Kidney glomerular epithelial cell (primary cell): ENCODE measurements around the gene WNK1.

Experiments used
- DNase-seq: peaks from one replicate; lab custom pipeline; 2025; lab: John Stamatoyannopoulos, UW

The WNK1 gene

DNA sequence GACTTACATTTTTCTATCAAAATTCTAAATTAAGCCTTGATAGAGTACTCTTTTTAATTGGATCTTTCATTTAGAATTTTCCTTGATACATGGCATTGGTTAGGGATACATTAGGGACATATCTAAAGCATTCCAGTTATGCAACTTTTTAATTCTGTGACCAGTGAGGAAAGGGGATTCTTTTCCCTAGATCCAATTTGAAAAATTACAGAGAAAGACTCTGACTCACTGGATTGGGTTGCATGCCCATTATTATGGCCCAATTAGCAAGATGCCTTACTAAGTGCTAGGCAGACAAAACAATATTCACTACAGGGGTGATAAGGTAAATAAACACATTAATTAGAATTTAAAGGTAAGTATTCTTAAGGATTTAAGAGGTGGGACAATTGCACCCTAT, 202.4 kb downstream of the WNK1 start:
- DNase-seq = no peak

DNA sequence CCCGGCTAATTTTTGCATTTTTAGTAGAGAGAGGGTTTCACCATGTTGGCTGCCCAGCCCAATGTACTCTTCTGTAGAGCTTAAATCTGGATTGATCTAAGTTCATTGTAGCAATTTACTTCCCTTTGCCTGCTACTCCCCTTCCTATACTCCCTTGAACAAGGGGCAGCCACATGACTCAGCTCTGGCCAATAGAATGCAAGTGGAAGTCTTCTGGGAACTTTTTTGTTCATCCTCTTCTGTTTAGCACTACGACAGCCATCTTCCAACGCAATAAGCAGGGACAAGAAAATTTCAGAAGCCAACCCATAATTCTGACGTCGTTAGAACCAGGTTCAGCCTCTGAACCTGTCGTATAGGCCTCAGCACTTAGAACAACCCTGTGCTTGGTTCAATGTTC, 203.6 kb downstream of the WNK1 start:
- DNase-seq = no peak

DNA sequence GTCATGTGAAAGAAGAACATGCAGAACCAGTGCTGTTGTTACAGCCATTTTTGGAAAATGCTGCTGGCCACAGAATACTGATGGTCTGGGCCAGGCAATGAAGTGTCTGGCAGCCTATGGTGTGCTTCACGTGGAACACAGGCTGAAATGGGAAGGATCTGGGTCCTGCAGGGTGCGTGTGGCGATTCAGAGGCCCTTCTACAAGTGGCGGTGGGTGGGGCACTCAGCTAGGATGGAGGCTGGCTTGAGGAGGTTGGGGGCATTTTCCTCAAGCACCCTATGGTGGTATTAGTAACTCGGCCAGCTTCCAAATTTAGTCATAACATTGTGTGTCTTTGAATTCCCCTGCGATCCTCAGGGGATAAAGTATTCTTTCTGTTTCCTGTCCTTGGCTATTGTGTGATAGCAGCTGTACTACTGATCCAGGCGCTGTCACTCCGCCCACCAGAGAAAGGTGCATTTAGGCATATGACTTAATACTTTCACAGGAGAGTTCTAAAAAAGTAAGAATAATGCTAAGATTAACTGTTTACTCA, 206.3 kb downstream of the WNK1 start:
- DNase-seq = no peak
